Vagina (tissue), 2 donors: Measurements from ENCODE around the gene RAF1.

Experiments used
- CTCF ChIP-seq, 3 experiments: fragments of 450-650 bp in 2 of 3; fragments of 200-600 bp in 1 of 3; sonication (generic) in 1 of 3; IDR thresholded peaks; one replicate each; pipeline ENCODE4 v1.5.1; 2017 to 2019; ENCODE audit warnings: antibody characterized with exemption in 3 of 3, mild to moderate bottlenecking in 2 of 3, moderate library complexity in 2 of 3
- POLR2A ChIP-seq, 2 donors: fragments of 450-650 bp; IDR thresholded peaks; one replicate each; pipeline ENCODE4 v1.6.1; 2017; ENCODE audit warnings: antibody characterized with exemption in 2 of 2, mild to moderate bottlenecking in 2 of 2, moderate library complexity in 2 of 2
- POLR2AphosphoS5 ChIP-seq, 2 donors: sonication (generic); formaldehyde crosslinking; IDR thresholded peaks; one replicate each; pipeline ENCODE4 v1.9.0; 2017; ENCODE audit warnings: antibody characterized with exemption in 2 of 2, mild to moderate bottlenecking in 2 of 2, low read depth in 1 of 2; ENCODE audit not compliant: insufficient read depth in 1 of 2

GRCh38 chr3:12591456-12591855 lies 72.5 kb downstream of the RAF1 start:
- TF ChIP-seq CTCF (IDR thresholded peaks at IDR 0.05) (no peak), POLR2A (IDR thresholded peaks at IDR 0.05) (no peak), POLR2AphosphoS5 (IDR thresholded peaks at IDR 0.05; ENCODE audit: insufficient read depth in 1 of 2, low read depth in 1 of 2) (no peak)
